Chondrocyte (in vitro differentiated cells): ENCODE results near the gene R3HDM1. TPM values are rescaled to one million over a fixed set of nuclear protein-coding genes. Genes with fewer than 3 reads are reported as not detected.

Experiments
- DNase-seq: peaks from one replicate; pipeline ENCODE4 v3.0.0; 2021; ENCODE audit warnings: mixed read lengths, low spot score
- H3K27ac Mint-ChIP-seq: one replicate; pipeline ENCODE4 v1.8.0; 2021; ENCODE audit warnings: mild to moderate bottlenecking, moderate library complexity, mixed read lengths; ENCODE audit not compliant: unreplicated experiment
- H3K27me3 Mint-ChIP-seq: 2 replicates; pipeline ENCODE4 v1.8.0; 2021; ENCODE audit warnings: low read depth, mixed read lengths
- H3K36me3 Mint-ChIP-seq: 2 replicates; pipeline ENCODE4 v1.8.0; 2021; ENCODE audit warnings: low read depth, mixed read lengths
- H3K4me1 Mint-ChIP-seq: 2 replicates; pipeline ENCODE4 v1.8.0; 2021; ENCODE audit warnings: low read depth, mild to moderate bottlenecking, mixed read lengths
- H3K4me3 Mint-ChIP-seq: one replicate; pipeline ENCODE4 v1.8.0; 2021; ENCODE audit warnings: mild to moderate bottlenecking, moderate library complexity, mixed read lengths; ENCODE audit not compliant: unreplicated experiment
- H3K9me3 Mint-ChIP-seq: 2 replicates; pipeline ENCODE4 v1.8.0; 2021; ENCODE audit warnings: low read depth, mixed read lengths
- CTCF ChIP-seq: fragments of 200-600 bp; sonication (generic); IDR thresholded peaks from 2 replicates; pipeline ENCODE4 v1.5.0; 2021; ENCODE audit warnings: antibody characterized with exemption, mild to moderate bottlenecking, moderate library complexity
- total RNA-seq: library from RNA; stranded (reverse); gene quantifications from 3 replicates; pipeline ENCODE4 v1.2.1, GENCODE V29; 2021

The R3HDM1 gene
- total RNA-seq, 1 donor from 2014 or later, result 28.2 TPM

GRCh38 chr2:135676031-135676430 is 144.7 kb downstream of the R3HDM1 start:
- Mint-ChIP-seq H3K27ac (no peak overlapping the region), H3K36me3 (peaks cover 13% of the 10 kb centered on the region)
- DNase-seq, result no peak

GRCh38 chr2:135679125-135679524 is 147.8 kb downstream of the R3HDM1 start:
- no peak for TF ChIP-seq CTCF

More at GRCh38 chr2:135676031-135676430, 144.7 kb downstream of the R3HDM1 start:
- TF ChIP-seq CTCF, result no peak
- Mint-ChIP-seq H3K4me3 (no peak overlapping the region), H3K4me1 (no peaks in the 10 kb centered on the region), H3K27me3 (no peaks in the 10 kb centered on the region), H3K9me3 (no peaks in the 10 kb centered on the region)

GRCh38 chr2:135685361-135685760 is 154.1 kb downstream of the R3HDM1 start:
- no peak for DNase-seq
- no peaks in the 10 kb centered on the region for H3K27me3 Mint-ChIP-seq
- no peak for TF ChIP-seq CTCF
- H3K9me3 Mint-ChIP-seq, result no peaks in the 10 kb centered on the region
- no peak overlapping the region for H3K27ac Mint-ChIP-seq
- H3K36me3 Mint-ChIP-seq, result peaks cover 13% of the 10 kb centered on the region
- no peak overlapping the region for H3K4me3 Mint-ChIP-seq
- no peaks in the 10 kb centered on the region for H3K4me1 Mint-ChIP-seq

More at GRCh38 chr2:135679125-135679524, 147.8 kb downstream of the R3HDM1 start:
- Mint-ChIP-seq H3K9me3 (no peaks in the 10 kb centered on the region), H3K4me3 (no peak overlapping the region), H3K36me3 (peaks cover 10% of the 10 kb centered on the region), H3K27me3 (no peaks in the 10 kb centered on the region), H3K27ac (no peak overlapping the region), H3K4me1 (no peaks in the 10 kb centered on the region)
- no peak for DNase-seq

DNA sequence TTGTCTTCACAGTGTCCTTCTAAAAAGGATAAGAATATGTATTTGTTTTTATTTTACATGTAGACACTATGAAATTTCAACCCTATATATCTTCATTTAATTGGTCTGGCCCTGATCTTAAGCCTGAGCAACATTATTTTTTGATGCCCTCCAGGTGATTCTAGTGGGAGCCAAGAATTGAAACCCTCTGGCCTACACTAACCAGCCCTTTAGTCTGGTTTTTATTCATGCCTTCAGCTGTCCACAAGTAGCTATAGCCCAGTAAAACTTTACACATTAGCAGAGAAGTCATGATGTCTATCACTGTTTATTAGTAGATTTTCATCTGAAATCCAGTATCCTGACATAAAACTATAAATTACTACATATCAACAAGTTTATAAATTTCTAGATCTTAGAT is 157.7 kb downstream of the R3HDM1 start:
- Mint-ChIP-seq H3K9me3 (no peaks in the 10 kb centered on the region), H3K4me3 (no peak overlapping the region), H3K36me3 (peaks cover 6% of the 10 kb centered on the region), H3K27ac (no peak overlapping the region), H3K4me1 (no peaks in the 10 kb centered on the region), H3K27me3 (no peaks in the 10 kb centered on the region)
- no peak for TF ChIP-seq CTCF
- DNase-seq, result no peak

GRCh38 chr2:135689679-135690078 is 158.4 kb downstream of the R3HDM1 start:
- H3K36me3 Mint-ChIP-seq, result peaks cover 6% of the 10 kb centered on the region
- H3K4me1 Mint-ChIP-seq, result no peaks in the 10 kb centered on the region
- H3K4me3 Mint-ChIP-seq, result no peak overlapping the region
- TF ChIP-seq CTCF, result no peak
- H3K27ac Mint-ChIP-seq, result no peak overlapping the region
- H3K27me3 Mint-ChIP-seq, result no peaks in the 10 kb centered on the region
- no peaks in the 10 kb centered on the region for H3K9me3 Mint-ChIP-seq
- no peak for DNase-seq
